Endothelial cell of umbilical vein (primary cell): ENCODE results near the gene PTER. TPM values are rescaled to one million over a fixed set of nuclear protein-coding genes. Genes with fewer than 3 reads are reported as not detected.

Experiments
- BruUV-seq: library from RNA; stranded (reverse); fragments of 400-500 nt; replicated peaks from 2 replicates; lab custom pipeline; 2021; lab: Mats Ljungman, UMichigan
- CTCF ChIA-PET: fragments of 300-600, 350-600 bp; sonication (Branson Sonifier 250); formaldehyde crosslinking; loops from one replicate; lab custom pipeline; 2021; ENCODE audit warnings: antibody characterized with exemption, inconsistent platforms; lab: Charles Lee
- POLR2A ChIA-PET: fragments of 300-600, 350-600 bp; sonication (Branson Sonifier 250); formaldehyde crosslinking; loops from one replicate; lab custom pipeline; 2021; ENCODE audit warnings: antibody characterized with exemption, inconsistent platforms; lab: Charles Lee
- DNase-seq: peaks from one replicate; pipeline ENCODE4 v3.0.0-alpha.2; 2011; ENCODE audit warnings: low read depth, low spot score
- FAIRE-seq: peaks from 2 replicates; lab custom pipeline; 2011; peaks lifted over from hg19 to GRCh38; lab: Jason Lieb, UNC
- H2AFZ ChIP-seq: 2 replicates; pipeline ENCODE4 v1.6.0; 2012; ENCODE audit warnings: low read depth, low read length, control low read depth, inconsistent platforms
- H3K27ac ChIP-seq: 2 replicates; pipeline ENCODE4 v1.5.1; 2011; ENCODE audit warnings: low read depth, mild to moderate bottlenecking, control low read depth, low read length, moderate library complexity; ENCODE audit not compliant: insufficient read depth
- H3K27me3 ChIP-seq, 2 experiments: 2 replicates each; pipeline versions ENCODE4 v1.6.0 to v1.6.1; 2011; ENCODE audit warnings: low read length in 2 of 2, mixed read lengths in 1 of 2; ENCODE audit not compliant: control insufficient read depth in 2 of 2, insufficient read depth in 2 of 2
- H3K36me3 ChIP-seq, 2 experiments: 2 replicates in 1 of 2; 3 replicates in 1 of 2; pipeline ENCODE4 v1.5.1; 2011; ENCODE audit warnings: low read length in 2 of 2, mild to moderate bottlenecking in 1 of 2, moderate library complexity in 1 of 2; ENCODE audit not compliant: control insufficient read depth in 2 of 2, insufficient read depth in 2 of 2; ENCODE audit errors: extremely low read depth in 1 of 2
- H3K4me1 ChIP-seq: 3 replicates; pipeline ENCODE4 v1.5.1; 2011; ENCODE audit warnings: mild to moderate bottlenecking, low read length; ENCODE audit not compliant: control insufficient read depth, insufficient read depth; ENCODE audit errors: extremely low read depth
- H3K4me2 ChIP-seq: 2 replicates; pipeline ENCODE4 v1.6.1; 2011; ENCODE audit warnings: low read length, control low read depth, mixed read lengths; ENCODE audit not compliant: insufficient read depth
- H3K4me3 ChIP-seq, 3 experiments: fragments of 200-600 bp in 1 of 3; sonication (generic), shearing (Covaris generic) in 1 of 3; replicated peaks in 1 of 3; 2 replicates each; pipeline ENCODE4 v1.5.1; 2011 to 2016; ENCODE audit warnings: control low read depth in 3 of 3, low read length in 3 of 3, mild to moderate bottlenecking in 2 of 3, inconsistent platforms in 1 of 3, low read depth in 1 of 3, moderate library complexity in 1 of 3; ENCODE audit not compliant: insufficient read depth in 1 of 3
- H3K79me2 ChIP-seq: 2 replicates; pipeline ENCODE4 v1.6.0; 2012; ENCODE audit warnings: low read length, inconsistent platforms; ENCODE audit not compliant: control insufficient read depth, insufficient read depth
- H3K9ac ChIP-seq: replicated peaks from 2 replicates; pipeline ENCODE3; 2011; ENCODE audit warnings: low read length, control low read depth; ENCODE audit not compliant: insufficient read depth; ENCODE audit errors: extremely low read depth
- H3K9me1 ChIP-seq: replicated peaks from 3 replicates; pipeline ENCODE4 v1.6.0; 2011; ENCODE audit warnings: mild to moderate bottlenecking, low read length; ENCODE audit not compliant: control insufficient read depth, insufficient read depth; ENCODE audit errors: extremely low read depth
- H3K9me3 ChIP-seq: replicated peaks from 2 replicates; pipeline ENCODE4 v1.5.1; 2012; ENCODE audit warnings: low read length, inconsistent platforms; ENCODE audit not compliant: control insufficient read depth, insufficient read depth
- H4K20me1 ChIP-seq: replicated peaks from 2 replicates; pipeline ENCODE3; 2011; ENCODE audit warnings: mild to moderate bottlenecking, low read length; ENCODE audit not compliant: control insufficient read depth, insufficient read depth; ENCODE audit errors: extremely low read depth
- EZH2 ChIP-seq: IDR thresholded peaks from 2 replicates; pipeline ENCODE4 v1.6.1; 2012; ENCODE audit warnings: borderline replicate concordance, low read depth, mild to moderate bottlenecking, moderate library complexity, low read length, inconsistent platforms; ENCODE audit not compliant: severe bottlenecking
- FOS ChIP-seq: IDR thresholded peaks from 2 replicates; pipeline ENCODE4 v1.6.1; 2011; ENCODE audit warnings: mild to moderate bottlenecking, low read length, moderate library complexity, borderline replicate concordance; ENCODE audit not compliant: insufficient read depth
- GATA2 ChIP-seq: IDR thresholded peaks from 2 replicates; pipeline ENCODE4 v1.7.0; 2011; ENCODE audit warnings: low read depth, mild to moderate bottlenecking, moderate library complexity, mixed read lengths, low read length; ENCODE audit not compliant: insufficient read length, insufficient read depth
- JUN ChIP-seq: IDR thresholded peaks from 2 replicates; pipeline ENCODE4 v1.6.1; 2011; ENCODE audit warnings: borderline replicate concordance, low read depth; ENCODE audit not compliant: insufficient read length, insufficient read depth
- MYC ChIP-seq: IDR thresholded peaks from one replicate; pipeline ENCODE4 v1.6.1; 2011; ENCODE audit warnings: mild to moderate bottlenecking, low read depth, low read length
- POLR2A ChIP-seq: IDR thresholded peaks from 2 replicates; pipeline ENCODE4 v1.6.1; 2012; ENCODE audit warnings: low read depth, mild to moderate bottlenecking, control low read depth, low read length
- POLR2AphosphoS5 ChIP-seq: IDR thresholded peaks from 2 replicates; pipeline ENCODE4 v1.6.1; 2012; ENCODE audit warnings: low read depth, mild to moderate bottlenecking, control low read depth, low read length, moderate library complexity; ENCODE audit not compliant: insufficient read depth
- dilution Hi-C: fragments of 300-500 bp; cut with MboI; formaldehyde crosslinking; loops from one replicate; pipeline ENCODE4 v1.15.0; 2019; ENCODE audit warnings: low sequenced_read_pairs; ENCODE audit not compliant: extremely low pct_ligation_motif_present
- intact Hi-C: fragments of 100-400 bp; cut with micrococcal nuclease; formaldehyde crosslinking; loops from one replicate; pipeline ENCODE4 v1.10.0; 2022
- polyA plus RNA-seq, 4 experiments: library from polyadenylated mRNA; depleted of rRNA in 3 of 4; stranded (reverse) in 3 of 4; unstranded in 1 of 4; fragments of >200 nt; gene quantifications; 2 replicates each; pipeline versions ENCODE4 v1.2.1 to v1.2.3, GENCODE V29; 2011 to 2012; ENCODE audit warnings: missing spikeins in 1 of 4
- total RNA-seq: library from RNA; stranded (reverse); gene quantifications from 2 replicates; pipeline ENCODE4 v1.2.3, GENCODE V29; 2021
- TF ChIP-seq, protein P1 (sequence below): IDR thresholded peaks from 2 replicates; pipeline ENCODE4 v1.6.1; 2011; ENCODE audit not compliant: insufficient read depth, insufficient read length
- TF ChIP-seq, protein P2 (sequence below), 2 donors: IDR thresholded peaks; 1 replicate in 1 of 2; 2 replicates in 1 of 2; pipeline ENCODE4 v1.5.1; 2011; ENCODE audit warnings: low read length in 2 of 2, mild to moderate bottlenecking in 2 of 2, moderate library complexity in 2 of 2, control low read depth in 1 of 2, inconsistent platforms in 1 of 2, low read depth in 1 of 2; ENCODE audit not compliant: insufficient read depth in 1 of 2; ENCODE audit errors: extremely low read depth in 1 of 2

PTER gene
- total and polyA plus RNA-seq, 2 donors (not counting 3 experiments of a cell fraction or from before 2014, with no cell fraction given) = 1.6 to 4.6 TPM

DNA sequence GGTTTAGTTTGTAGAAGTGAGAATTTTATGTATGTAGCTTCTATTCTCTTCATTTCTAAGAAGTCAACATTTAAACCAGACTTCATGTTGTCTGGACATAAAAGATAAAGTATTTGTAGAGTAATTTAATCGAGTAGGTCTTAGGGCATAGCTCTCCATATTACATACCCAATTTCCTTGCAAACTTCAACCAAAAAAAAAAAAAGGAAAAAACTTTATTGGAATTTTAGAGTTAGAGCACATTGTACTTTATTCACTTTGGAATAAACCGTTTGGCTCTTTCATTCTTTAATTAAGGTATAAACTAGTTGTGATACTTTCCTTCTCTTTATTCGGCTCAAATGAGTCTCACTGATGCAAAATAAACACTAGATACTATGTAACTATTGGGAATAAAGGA, 36.0 kb downstream of the PTER start:
- ChIA-PET CTCF (no interaction called here), POLR2A (no interaction called here)
- no peaks in the 10 kb centered on the region for H3K36me3 ChIP-seq
- no peaks in the 10 kb centered on the region for H4K20me1 ChIP-seq
- intact Hi-C loops = no loop called here
- DNase-seq (no peak), FAIRE-seq (no peak)
- no peak overlapping the region for H3K27ac ChIP-seq
- no peaks in the 10 kb centered on the region for H3K27me3 ChIP-seq
- no TSS peak for BruUV-seq
- H3K79me2 ChIP-seq = no peaks in the 10 kb centered on the region
- no peak overlapping the region for H3K4me2 ChIP-seq
- H3K9me3 ChIP-seq = no peaks in the 10 kb centered on the region
- peaks cover 3% of the 10 kb centered on the region for H3K4me1 ChIP-seq
- no peaks in the 10 kb centered on the region for H3K9me1 ChIP-seq
- H3K4me3 ChIP-seq = no peak overlapping the region
- H2AFZ ChIP-seq = no peak overlapping the region
- H3K9ac ChIP-seq = no peak overlapping the region
- dilution Hi-C loops = no loop called here
- TF ChIP-seq, protein P1, sequence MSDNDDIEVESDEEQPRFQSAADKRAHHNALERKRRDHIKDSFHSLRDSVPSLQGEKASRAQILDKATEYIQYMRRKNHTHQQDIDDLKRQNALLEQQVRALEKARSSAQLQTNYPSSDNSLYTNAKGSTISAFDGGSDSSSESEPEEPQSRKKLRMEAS = no peak
- TF ChIP-seq GATA2 (no peak), FOS (no peak), POLR2A (no peak), JUN (no peak), EZH2 (no peak), POLR2AphosphoS5 (no peak), MYC (no peak)
- TF ChIP-seq, protein P2, sequence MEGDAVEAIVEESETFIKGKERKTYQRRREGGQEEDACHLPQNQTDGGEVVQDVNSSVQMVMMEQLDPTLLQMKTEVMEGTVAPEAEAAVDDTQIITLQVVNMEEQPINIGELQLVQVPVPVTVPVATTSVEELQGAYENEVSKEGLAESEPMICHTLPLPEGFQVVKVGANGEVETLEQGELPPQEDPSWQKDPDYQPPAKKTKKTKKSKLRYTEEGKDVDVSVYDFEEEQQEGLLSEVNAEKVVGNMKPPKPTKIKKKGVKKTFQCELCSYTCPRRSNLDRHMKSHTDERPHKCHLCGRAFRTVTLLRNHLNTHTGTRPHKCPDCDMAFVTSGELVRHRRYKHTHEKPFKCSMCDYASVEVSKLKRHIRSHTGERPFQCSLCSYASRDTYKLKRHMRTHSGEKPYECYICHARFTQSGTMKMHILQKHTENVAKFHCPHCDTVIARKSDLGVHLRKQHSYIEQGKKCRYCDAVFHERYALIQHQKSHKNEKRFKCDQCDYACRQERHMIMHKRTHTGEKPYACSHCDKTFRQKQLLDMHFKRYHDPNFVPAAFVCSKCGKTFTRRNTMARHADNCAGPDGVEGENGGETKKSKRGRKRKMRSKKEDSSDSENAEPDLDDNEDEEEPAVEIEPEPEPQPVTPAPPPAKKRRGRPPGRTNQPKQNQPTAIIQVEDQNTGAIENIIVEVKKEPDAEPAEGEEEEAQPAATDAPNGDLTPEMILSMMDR (IDR thresholded peaks at IDR 0.05; ENCODE audit: extremely low read depth in 1 of 2, insufficient read depth in 1 of 2, low read depth in 1 of 2, low read length in 2 of 2) = no peak
